Motor neuron (in vitro differentiated cells): ENCODE results near the gene RASSF6. TPM values are rescaled to one million over a fixed set of nuclear protein-coding genes. Genes with fewer than 3 reads are reported as not detected.
"Not testable (repeated sequence)": the region's sequence is repeated elsewhere in the genome, so short reads cannot be mapped to it uniquely, and the experiment has no call there.

ENCODE experiments used
- ATAC-seq, 8 experiments: fragments of 200-7000 bp; cut with Tn5 transposase; replicated peaks in 6 of 8; 2 replicates each; pipeline ENCODE4 v1.8.0; 2021; ENCODE audit warnings: mild to moderate bottlenecking in 8 of 8, moderate library complexity in 8 of 8
- H3K27ac ChIP-seq, 2 donors: fragments of 250-450 bp; sonication (Bioruptor Pico); 2 replicates each; pipeline ENCODE4 v1.9.0; 2021; ENCODE audit warnings: antibody characterized with exemption in 2 of 2, mild to moderate bottlenecking in 2 of 2, moderate library complexity in 1 of 2
- H3K4me1 ChIP-seq, 2 donors: fragments of 250-450 bp; sonication (Bioruptor Pico); replicated peaks in 1 of 2; 2 replicates each; pipeline ENCODE4 v1.6.1; 2021; ENCODE audit warnings: antibody characterized with exemption in 2 of 2, mild to moderate bottlenecking in 2 of 2, moderate library complexity in 1 of 2
- H3K4me3 ChIP-seq, 5 donors: fragments of 250-450 bp; sonication (Bioruptor Pico); 2 replicates each; pipeline ENCODE4 v1.9.0; 2021; ENCODE audit warnings: antibody characterized with exemption in 5 of 5, mild to moderate bottlenecking in 5 of 5, moderate library complexity in 4 of 5
- WGBS, 10 experiments: fragments of 450-650 bp; shearing (Covaris generic); methylation state at CpG; one replicate each; pipeline ENCODE4 v1.0.0; 2022; 5-methylcytosine and 5-hydroxymethylcytosine counted together
- in situ Hi-C, 9 experiments: fragments of 400-800 bp; cut with MboI; loops; one replicate each; pipeline ENCODE4 v1.15.0; 2021; ENCODE audit warnings: low sequenced_read_pairs in 9 of 9, low pct_unique_long_range_greater_than_20kb in 2 of 9; ENCODE audit not compliant: unreplicated experiment in 9 of 9
- total RNA-seq, 8 experiments: library from RNA; unstranded; fragments of 300-600 nt; gene quantifications; 2 replicates each; pipeline versions ENCODE4 v1.2.3 to v1.2.4, GENCODE V29; 2022

The RASSF6 gene
- total RNA-seq, 8 experiments from 2014 or later, result under 0.01 to 0.71 (median 0.25) TPM; not detected in 2

- Histone ChIP-seq H3K4me1 (no peaks in the 10 kb centered on the region), H3K27ac (no peak overlapping the region), H3K4me3 (no peak overlapping the region)
- no peak for ATAC-seq
- in situ Hi-C loops, result no loop called here
- WGBS, 10 experiments, result 29 to 100% (median 83%) methylated on average over 1 to 3 of the region's 3 CpGs; no CpG with 5 or more reads in 1 of the 10 experiments
Measured at GRCh38 chr4:73648478-73648877, 28.2 kb upstream of the RASSF6 start.

GRCh38 chr4:73646117-73646516 lies 25.9 kb upstream of the RASSF6 start:
- Histone ChIP-seq H3K27ac (no peak overlapping the region), H3K4me3 (no peak overlapping the region), H3K4me1 (no peaks in the 10 kb centered on the region)
- ATAC-seq, result peak in 1 of 8 experiments; percentile 35
- in situ Hi-C loops, result no loop called here
- 80 to 100% (median 83%) methylated on average over 1 to 3 of the region's 6 CpGs; no CpG with 5 or more reads in 5 of the 10 experiments for WGBS, 10 experiments

DNA sequence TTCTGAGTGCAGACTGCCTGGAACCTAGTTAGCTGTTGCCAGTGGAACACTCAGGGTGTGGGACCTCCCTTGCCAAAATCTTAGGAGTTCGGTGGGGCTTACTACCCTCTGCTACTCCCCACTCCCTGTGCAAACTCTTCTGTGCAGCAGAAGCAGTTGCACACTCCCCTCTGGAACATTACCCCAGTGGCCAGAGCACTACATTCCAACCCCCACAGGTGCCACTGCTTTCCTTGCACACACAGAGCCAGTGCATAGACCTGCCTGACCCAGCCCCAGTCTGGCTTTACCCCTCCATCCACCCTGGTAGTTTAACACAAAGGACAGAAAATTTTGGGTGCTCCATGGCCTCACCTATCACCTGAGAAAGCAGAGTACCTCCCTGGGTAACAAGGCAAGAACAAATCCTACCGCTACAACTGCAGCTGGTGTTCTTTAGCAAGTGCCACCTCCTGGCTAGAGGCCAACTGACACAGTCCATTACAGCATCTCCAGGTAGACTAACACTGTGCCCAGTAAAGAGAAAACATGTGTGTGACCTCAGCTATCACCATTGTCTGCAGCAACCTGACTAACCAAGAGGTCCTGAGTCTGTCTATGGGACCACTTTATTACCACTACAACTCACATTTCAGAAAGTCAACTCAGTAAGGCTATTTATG lies 11.5 kb upstream of the RASSF6 start:
- no peak for ATAC-seq
- Histone ChIP-seq H3K4me1 (no peaks in the 10 kb centered on the region), H3K4me3 (no peak overlapping the region), H3K27ac (no peak overlapping the region)
- in situ Hi-C loops, result no loop called here
- 14 to 100% (median 90%) methylated on average over 1 to 2 of the region's 2 CpGs; no CpG with 5 or more reads in 6 of the 10 experiments for WGBS, 10 experiments

DNA sequence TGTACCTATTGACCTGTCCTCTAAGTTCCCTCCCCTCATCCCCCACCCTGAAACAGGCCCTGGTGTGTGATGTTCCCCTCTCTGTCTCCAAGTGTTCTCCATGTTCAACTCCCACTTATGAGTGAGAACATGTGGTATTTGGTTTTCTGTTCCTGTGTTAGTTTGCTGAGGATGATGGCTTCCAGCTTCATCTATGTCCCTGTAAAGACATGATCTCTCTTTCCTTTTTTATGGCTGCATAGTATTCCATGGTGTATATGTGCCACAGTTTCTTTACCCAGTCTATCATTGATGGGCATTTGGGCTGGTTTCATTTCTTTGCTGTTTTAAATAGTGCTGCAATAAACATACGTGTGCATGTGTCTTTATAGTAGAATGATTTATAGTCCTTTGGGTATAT lies 8.6 kb upstream of the RASSF6 start:
- H3K4me3 ChIP-seq, ATAC-seq, H3K4me1 ChIP-seq, in situ Hi-C loops, H3K27ac ChIP-seq: not testable (repeated sequence)
- WGBS, 10 experiments, result 0 to 100% (median 86%) methylated on average over 1 of the region's 1 CpG; no CpG with 5 or more reads in 5 of the 10 experiments

DNA sequence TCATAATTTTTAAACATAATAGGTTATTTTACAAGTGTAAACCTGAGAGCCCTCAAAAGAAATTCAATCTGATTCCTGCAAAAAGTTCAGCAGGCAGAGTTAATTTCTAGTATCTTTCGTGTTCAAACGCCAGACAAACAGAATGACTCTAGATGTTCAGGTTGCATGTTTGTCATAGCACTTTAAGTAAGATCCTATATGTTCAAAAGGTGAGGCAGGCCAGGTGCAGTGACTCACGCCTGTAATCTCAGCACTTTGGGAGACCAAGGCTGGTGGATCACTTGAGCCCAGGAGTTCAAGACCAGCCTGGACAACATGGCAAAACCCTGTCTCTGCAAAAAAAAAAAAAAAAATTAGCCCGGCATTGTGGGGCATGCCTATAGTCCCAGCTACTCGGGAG lies 1.1 kb upstream of the RASSF6 start:
- Histone ChIP-seq H3K4me3 (no peak overlapping the region), H3K27ac (no peak overlapping the region), H3K4me1 (no peaks in the 10 kb centered on the region)
- in situ Hi-C loops, result no loop called here
- no peak for ATAC-seq
- WGBS, 10 experiments, result 75 to 100% (median 92%) methylated on average over 1 to 5 of the region's 5 CpGs; no CpG with 5 or more reads in 2 of the 10 experiments

DNA sequence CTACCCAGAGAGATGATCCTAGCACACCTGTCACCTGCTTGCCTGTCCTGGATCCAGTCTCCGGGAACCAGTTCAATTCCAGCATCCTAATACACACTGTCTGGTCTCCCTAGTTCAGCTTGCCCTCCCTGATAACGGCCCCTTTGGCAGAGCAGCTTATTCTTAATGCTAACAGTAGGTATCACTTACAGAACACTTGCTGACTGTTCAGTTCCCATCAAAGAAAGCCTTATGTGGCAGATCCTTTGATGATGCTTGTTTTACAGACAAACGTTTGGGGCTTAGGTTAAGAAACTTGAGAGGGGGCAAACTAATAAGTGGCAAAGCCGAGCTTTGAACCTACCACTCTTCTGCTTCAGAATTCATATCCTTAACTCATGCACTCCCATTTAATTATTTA lies 890 bp downstream of the RASSF6 start:
- WGBS, 10 experiments, result 0 to 93% (median 54%) methylated on average over 1 to 4 of the region's 4 CpGs; no CpG with 5 or more reads in 1 of the 10 experiments
- no peak for ATAC-seq
- no peak overlapping the region for H3K27ac ChIP-seq
- in situ Hi-C loops, result no loop called here
- no peak overlapping the region for H3K4me3 ChIP-seq
- no peaks in the 10 kb centered on the region for H3K4me1 ChIP-seq

GRCh38 chr4:73617256-73617655 lies 3.0 kb downstream of the RASSF6 start:
- Histone ChIP-seq H3K27ac (no peak overlapping the region), H3K4me1 (no peaks in the 10 kb centered on the region), H3K4me3 (no peak overlapping the region)
- ATAC-seq, result no peak
- in situ Hi-C loops, result no loop called here
- 41 to 86% (median 72%) methylated on average over 3 to 5 of the region's 6 CpGs; no CpG with 5 or more reads in 3 of the 10 experiments for WGBS, 10 experiments

GRCh38 chr4:73615613-73616012 lies 4.6 kb downstream of the RASSF6 start:
- Histone ChIP-seq H3K4me1 (no peaks in the 10 kb centered on the region), H3K27ac (no peak overlapping the region), H3K4me3 (no peak overlapping the region)
- in situ Hi-C loops, result no loop called here
- WGBS, 10 experiments, result 0% methylated on average over 2 of the region's 2 CpGs; no CpG with 5 or more reads in 9 of the 10 experiments
- no peak for ATAC-seq

DNA sequence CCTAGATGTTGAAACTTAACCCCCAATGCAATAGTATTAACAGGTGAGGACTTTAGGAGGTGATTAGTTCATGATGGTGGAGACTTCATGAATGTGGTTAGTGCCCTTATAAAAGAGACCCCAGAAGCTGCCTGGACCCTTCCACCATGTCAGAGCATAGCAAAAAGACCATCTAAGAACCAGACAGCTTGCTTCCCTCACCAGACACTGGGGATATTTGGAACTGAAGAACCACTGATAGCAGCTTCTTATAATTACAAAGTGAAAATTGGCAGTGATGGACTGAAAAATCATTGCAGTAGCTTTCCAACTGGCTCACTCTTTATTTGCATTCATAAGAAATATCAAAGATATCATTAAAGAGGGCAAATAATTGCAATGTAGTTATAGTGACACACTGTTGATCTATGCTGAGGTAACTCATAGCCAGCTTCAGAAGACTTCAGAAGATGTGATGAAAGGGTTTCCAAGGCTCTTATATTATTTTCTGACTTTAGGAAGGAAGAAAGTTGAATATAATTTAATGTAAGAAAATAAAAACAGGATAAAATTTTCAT lies 5.8 kb downstream of the RASSF6 start:
- no peak overlapping the region for H3K27ac ChIP-seq
- no peak for ATAC-seq
- in situ Hi-C loops, result no loop called here

GRCh38 chr4:73613130-73613529 lies 7.1 kb downstream of the RASSF6 start:
- no peaks in the 10 kb centered on the region for H3K4me1 ChIP-seq
- H3K27ac ChIP-seq, result no peak overlapping the region
- in situ Hi-C loops, result no loop called here
- 0 to 80% (median 70%) methylated on average over 1 to 2 of the region's 2 CpGs; no CpG with 5 or more reads in 4 of the 10 experiments for WGBS, 10 experiments
- no peak overlapping the region for H3K4me3 ChIP-seq
- ATAC-seq, result no peak

More for the DNA sequence above, 5.8 kb downstream of the RASSF6 start:
- H3K4me3 ChIP-seq, result no peak overlapping the region
- H3K4me1 ChIP-seq, result no peaks in the 10 kb centered on the region

GRCh38 chr4:73612032-73612431 lies 8.2 kb downstream of the RASSF6 start:
- no peak overlapping the region for H3K4me3 ChIP-seq
- in situ Hi-C loops, result no loop called here
- no peak overlapping the region for H3K27ac ChIP-seq
- ATAC-seq, result peak in 3 of 8 experiments; percentile 25 to 44 (median 42)
- H3K4me1 ChIP-seq, result no peaks in the 10 kb centered on the region

DNA sequence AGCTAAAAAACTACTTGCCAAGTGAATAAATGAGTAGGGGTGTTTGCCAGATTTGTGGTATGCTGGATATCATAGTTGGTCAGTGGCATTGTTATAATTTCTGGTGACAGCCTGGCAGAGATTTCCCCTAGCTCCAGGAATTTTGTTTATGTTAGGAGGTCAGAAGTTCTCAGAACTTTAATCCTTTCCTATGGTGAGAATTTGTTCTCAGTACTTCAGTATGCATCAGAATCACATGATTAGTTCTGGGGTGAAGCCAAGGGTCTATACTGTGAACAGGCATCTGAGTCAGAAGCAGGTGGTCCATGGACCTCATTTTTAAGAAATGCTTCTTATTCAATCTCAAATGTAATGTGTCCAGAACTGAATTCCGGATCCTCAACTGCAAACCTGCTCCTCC lies 10.5 kb downstream of the RASSF6 start:
- 33 to 100% (median 70%) methylated on average over 1 of the region's 1 CpG; no CpG with 5 or more reads in 3 of the 10 experiments for WGBS, 10 experiments
- Histone ChIP-seq H3K27ac (no peak overlapping the region), H3K4me3 (no peak overlapping the region), H3K4me1 (no peaks in the 10 kb centered on the region)
- in situ Hi-C loops, result no loop called here
- no peak for ATAC-seq

GRCh38 chr4:73608689-73609594 lies 11.3 kb downstream of the RASSF6 start:
- Histone ChIP-seq H3K4me1 (no peaks in the 10 kb centered on the region), H3K27ac (no peak overlapping the region), H3K4me3 (no peak overlapping the region)
- ATAC-seq, result peak in 2 of 8 experiments; percentile 32 to 42
- WGBS, 10 experiments, result 13 to 100% (median 77%) methylated on average over 1 to 3 of the region's 3 CpGs
- in situ Hi-C loops, result no loop called here
